GM12864 (cell line): ENCODE data around the gene MED26.
A peak's percentile ranks its signal among the peaks of the same experiment; 100 is the strongest.

Source experiments
- DNase-seq: peaks from one replicate; pipeline ENCODE4 v3.0.0-alpha.2; 2011; ENCODE audit warnings: low read depth
- H3K4me3 ChIP-seq: 2 replicates; pipeline ENCODE4 v1.5.1; 2011; ENCODE audit warnings: mild to moderate bottlenecking, low read depth, low read length, control low read depth
- TF ChIP-seq, protein P1 (sequence below): IDR thresholded peaks from 2 replicates; pipeline ENCODE4 v1.5.1; 2011; ENCODE audit warnings: low read depth, mild to moderate bottlenecking, moderate library complexity, low read length, control low read depth, inconsistent platforms; ENCODE audit errors: missing control alignments

Gene MED26

DNA sequence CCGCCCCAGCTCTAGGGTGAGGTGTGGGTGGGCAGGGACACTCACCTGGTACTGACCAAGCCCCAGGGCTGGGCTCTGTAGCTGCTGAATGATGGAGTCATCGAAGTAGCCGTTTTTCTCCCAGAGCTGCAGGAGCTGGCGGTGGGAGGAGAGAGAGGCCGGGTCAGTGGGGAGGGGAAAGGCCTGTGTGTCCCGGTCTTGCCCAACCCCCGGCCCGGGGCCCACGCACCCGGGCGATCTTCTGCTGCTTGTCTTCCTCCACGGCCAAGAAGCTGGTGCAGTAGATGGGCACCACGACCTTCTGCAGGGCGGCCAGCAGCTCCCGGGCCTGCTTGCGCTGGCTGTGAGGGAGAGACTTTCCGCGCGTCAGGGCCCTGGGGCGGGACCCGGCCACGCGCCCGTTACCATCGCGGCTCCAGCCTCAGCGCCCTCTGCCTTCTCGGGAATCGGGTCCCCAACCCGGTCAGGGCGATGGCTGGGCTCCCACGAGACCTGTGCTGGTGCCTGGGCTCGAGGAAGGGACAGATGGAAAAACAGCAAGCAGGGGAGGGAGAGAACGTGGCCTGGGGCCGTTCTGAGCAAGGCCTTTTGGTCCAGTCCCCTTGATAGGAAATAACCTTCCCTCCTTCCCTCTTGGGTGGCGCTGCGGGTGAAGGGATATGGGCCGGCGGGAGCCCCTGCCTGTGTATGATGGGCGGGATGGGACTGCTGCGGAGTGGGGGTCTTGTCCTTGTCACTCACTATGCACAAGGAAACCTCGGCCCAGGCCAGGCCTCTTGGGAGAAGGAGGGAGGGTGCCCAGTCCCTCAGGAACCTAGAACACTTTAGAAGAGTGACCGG, 97.2 kb downstream of the MED26 start:
- no peak for DNase-seq
- TF ChIP-seq, protein P1, sequence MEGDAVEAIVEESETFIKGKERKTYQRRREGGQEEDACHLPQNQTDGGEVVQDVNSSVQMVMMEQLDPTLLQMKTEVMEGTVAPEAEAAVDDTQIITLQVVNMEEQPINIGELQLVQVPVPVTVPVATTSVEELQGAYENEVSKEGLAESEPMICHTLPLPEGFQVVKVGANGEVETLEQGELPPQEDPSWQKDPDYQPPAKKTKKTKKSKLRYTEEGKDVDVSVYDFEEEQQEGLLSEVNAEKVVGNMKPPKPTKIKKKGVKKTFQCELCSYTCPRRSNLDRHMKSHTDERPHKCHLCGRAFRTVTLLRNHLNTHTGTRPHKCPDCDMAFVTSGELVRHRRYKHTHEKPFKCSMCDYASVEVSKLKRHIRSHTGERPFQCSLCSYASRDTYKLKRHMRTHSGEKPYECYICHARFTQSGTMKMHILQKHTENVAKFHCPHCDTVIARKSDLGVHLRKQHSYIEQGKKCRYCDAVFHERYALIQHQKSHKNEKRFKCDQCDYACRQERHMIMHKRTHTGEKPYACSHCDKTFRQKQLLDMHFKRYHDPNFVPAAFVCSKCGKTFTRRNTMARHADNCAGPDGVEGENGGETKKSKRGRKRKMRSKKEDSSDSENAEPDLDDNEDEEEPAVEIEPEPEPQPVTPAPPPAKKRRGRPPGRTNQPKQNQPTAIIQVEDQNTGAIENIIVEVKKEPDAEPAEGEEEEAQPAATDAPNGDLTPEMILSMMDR = no peak
- H3K4me3 ChIP-seq = no peak overlapping the region

DNA sequence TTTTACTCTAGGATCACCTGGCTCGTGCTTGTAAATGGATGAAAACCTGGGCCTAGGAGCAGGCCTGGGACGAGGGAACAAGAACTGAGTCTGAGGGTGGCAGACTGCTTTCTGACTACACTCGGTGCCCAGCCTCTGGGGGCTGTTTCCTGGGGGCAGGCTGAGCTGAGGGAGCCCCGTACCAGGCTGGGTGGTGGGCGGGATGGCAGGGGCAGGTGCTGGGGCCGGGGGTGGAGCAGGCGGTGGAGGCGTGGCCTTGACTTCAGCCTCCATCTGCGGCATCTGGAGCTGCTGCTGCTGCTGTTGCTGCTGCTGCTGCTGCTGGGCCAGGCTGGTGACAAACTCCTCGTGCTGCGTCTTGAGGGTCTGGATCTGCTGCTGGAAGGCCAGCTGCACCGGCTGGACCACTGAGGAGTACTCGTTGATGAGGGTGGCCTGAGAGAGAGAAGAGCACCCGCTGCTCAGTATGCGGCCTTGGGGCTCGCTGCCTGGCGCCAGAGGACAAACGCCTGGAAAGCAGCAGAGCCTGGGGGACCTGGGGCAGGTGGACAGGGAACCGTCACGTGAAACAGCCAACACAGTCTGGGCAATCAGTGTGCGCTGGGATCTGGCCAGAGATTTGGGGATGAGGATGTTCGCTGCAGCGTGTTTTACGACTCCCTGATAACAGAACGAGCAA, 98.4 kb downstream of the MED26 start:
- TF ChIP-seq, protein P1 = no peak
- no peak for DNase-seq

DNA sequence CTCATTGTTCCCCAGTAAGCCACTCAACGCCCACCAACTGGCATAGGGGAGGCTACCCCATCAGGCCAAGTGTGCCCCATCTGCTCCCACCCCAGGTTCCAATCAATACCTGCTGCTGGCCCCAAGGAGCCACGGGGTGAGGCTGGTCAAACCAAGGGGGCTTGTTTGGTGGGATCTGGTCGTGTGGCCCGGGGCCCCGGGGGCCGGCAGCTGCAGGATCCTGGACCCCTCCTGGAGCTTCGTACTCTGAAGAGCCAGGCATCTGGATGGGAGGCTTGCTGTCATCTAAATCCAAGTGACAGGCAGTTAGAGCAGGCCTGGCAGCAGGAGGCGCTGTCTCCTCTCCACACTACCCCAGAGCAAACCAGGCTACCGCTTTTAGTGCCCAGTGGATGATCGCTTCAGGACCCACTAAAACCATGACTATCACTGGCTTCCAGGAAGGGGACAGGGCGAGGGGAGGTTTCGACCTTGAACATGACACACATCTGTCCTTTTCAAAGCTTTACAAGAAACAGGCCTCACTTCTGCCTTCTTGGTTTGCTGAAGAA, 100.0 kb downstream of the MED26 start:
- DNase-seq = no peak
- H3K4me3 ChIP-seq = no peak overlapping the region
- TF ChIP-seq, protein P1 = peak; percentile 74

More for the DNA sequence above, 98.4 kb downstream of the MED26 start:
- no peak overlapping the region for H3K4me3 ChIP-seq

DNA sequence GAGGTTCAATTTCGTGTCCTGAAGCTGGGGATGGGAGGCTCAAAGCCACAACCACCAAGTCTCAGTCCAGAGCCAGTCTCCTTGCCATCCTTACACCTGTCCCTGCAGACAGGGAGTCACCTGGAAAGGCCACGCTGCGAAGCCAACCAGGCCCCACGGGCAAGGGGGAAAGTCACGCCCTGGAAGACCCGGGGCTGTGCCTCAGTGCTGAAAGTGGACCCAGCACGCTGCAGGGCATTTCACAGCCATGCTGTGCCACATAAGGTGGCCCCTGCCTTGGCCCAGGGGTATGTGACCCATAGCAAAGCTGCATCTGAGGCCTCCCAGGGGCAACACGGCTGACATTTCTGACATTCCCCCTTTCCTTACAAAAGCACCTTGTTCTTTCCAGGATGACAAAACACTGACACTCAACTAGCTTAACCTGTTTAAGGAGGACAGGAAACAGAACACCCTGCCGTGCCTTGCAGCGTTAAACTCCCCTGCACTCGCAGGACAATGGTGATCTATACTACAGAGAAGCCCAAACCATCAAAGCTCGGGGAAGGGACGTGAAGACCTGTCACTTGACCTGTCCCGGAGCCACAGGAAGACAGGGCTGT, 100.6 kb downstream of the MED26 start:
- no peak for DNase-seq
- TF ChIP-seq, protein P1 = no peak
- no peak overlapping the region for H3K4me3 ChIP-seq

DNA sequence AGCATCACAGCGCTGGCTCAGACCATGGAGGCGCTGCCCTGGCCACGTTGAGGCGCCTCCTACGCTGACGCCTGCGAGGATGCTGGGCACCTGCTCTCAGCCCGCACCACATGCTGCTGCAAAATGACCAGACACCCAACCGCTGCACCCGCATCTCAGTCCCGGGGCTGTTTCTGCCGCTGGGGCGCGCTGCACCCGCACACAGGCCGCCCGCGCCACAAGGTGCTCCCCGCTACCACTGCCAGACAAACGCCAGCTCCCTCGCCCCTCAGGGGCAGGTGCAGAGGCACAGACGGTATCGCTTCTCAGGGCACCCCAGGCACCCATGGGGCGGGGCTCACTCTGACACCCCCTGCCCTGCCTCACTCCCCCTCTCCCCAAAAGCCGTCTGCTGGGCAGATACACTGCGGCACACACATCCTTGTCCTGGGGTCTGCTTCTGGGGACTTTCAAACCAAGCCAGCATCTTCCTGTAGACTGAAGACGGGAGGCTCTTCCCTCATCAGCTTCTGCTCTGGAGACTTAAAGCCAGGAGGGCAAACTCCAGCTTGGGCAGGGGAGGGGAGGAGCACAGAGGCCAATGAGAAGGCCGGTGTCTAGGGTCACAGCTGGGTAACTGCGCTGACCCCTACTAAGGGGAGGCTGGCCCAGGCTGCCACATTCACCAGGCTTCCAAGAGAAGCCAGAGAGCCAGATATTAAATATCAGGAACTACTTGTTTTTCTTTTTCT, 102.1 kb downstream of the MED26 start:
- H3K4me3 ChIP-seq = no peak overlapping the region
- TF ChIP-seq, protein P1 = no peak
- no peak for DNase-seq

DNA sequence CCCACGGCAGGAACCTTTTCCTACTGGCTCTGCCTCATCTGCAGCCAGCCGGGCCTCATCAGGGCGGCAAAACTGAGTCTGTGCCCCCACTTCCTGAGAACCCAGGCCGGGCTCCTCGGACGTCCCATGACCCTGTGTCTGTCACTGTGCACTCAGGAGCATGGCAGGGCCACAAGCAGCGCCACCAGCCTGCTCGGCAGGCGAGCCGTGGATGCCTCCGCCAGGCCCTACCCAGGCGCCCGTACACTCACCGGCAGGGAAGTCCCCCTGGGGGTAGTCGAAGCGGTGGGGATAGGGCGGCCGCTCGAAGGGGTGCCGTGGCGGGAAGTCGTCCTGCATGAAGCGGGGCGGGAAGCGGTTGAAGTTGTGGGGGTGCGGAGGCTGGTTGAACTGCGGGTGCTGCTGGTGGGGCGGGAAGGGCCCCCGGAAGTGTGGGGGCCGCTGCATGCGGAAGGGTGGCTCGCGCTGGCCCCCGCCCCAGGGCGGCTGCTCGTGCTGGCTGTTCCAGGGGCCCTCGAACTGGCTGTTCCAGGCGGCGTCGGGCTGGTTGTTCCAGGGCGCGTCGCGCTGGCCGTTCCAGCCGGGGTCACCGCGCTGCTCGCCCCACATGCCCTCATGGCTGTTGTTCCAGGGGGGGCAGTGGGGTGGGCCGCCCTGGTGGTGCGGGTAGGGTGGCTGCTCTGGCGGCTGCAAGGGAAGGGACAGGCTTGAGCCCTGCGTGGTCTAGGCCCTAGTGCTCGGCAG, 102.8 kb downstream of the MED26 start:
- TF ChIP-seq, protein P1 = no peak
- no peak overlapping the region for H3K4me3 ChIP-seq
- DNase-seq = no peak
